ENCODE data around the gene INPP5F.
"Not testable (repeated sequence)": the region's sequence is repeated elsewhere in the genome, so short reads cannot be mapped to it uniquely, and the experiment has no call there.

The INPP5F gene

GRCh38 chr10:119707331-119707730, 18.5 kb upstream of the INPP5F start:
- DNase-seq (ENCODE audit: low read depth in 2 of 2) = peak in 1 of 2 donors; percentile 48

DNA sequence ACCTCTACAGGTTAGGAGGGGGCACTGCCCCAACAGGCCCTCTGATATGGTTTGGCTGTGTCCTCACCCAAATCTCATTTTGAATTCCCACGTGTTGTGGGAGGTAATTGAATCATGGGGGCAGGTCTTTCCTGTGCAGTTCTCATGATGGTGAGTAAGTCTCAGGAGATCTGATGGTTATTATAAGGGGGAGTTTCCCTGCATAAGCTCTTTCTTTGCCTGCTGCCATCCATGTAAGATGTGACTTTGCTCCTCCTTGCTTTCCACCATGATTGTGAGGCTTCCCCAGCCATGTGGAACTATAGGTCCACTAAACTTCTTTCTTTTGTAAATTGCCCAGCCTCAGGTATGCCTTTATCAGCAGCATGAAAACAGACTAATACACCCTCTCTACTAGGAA, 14.9 kb upstream of the INPP5F start:
- DNase-seq (ENCODE audit: low read depth in 2 of 2) = not testable (repeated sequence)

DNA sequence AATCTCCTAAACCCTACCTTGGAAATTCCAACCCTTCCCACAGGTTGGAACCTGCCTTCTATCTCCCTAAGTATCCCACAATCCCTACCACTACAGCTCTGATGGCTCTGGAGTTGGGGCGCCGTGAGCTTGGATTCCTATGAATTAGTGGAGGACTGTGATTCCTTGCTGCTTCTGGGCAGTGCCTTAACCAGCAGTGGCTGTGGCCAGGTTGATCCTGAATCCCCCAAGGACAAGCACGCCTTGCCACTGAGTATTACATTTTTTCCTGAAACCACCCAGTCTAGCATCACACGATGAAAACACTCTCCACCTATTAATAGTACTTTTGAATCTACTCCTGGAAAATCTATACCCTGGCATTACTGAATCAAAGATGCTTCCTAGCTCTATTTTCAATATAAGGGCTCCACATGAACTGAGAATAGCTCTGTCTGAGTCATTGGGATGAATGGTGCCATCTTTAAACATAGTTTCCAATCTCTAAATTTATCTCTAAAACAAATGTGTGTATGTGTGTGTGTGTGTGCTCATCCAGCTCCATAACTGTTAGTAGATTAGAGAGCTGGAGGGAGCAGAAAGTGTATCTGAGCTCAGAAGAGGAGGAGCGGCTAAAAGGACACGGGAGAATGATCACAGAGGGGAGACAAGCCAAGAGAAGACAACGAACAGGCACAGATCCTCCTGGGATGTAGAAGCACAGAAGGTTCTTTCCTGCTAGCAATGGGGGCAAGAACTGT, 11.9 kb upstream of the INPP5F start:
- DNase-seq (ENCODE audit: low read depth in 2 of 2) = no peak

GRCh38 chr10:119714484-119714816, 11.4 kb upstream of the INPP5F start:
- DNase-seq (ENCODE audit: low read depth in 2 of 2) = no peak

DNA sequence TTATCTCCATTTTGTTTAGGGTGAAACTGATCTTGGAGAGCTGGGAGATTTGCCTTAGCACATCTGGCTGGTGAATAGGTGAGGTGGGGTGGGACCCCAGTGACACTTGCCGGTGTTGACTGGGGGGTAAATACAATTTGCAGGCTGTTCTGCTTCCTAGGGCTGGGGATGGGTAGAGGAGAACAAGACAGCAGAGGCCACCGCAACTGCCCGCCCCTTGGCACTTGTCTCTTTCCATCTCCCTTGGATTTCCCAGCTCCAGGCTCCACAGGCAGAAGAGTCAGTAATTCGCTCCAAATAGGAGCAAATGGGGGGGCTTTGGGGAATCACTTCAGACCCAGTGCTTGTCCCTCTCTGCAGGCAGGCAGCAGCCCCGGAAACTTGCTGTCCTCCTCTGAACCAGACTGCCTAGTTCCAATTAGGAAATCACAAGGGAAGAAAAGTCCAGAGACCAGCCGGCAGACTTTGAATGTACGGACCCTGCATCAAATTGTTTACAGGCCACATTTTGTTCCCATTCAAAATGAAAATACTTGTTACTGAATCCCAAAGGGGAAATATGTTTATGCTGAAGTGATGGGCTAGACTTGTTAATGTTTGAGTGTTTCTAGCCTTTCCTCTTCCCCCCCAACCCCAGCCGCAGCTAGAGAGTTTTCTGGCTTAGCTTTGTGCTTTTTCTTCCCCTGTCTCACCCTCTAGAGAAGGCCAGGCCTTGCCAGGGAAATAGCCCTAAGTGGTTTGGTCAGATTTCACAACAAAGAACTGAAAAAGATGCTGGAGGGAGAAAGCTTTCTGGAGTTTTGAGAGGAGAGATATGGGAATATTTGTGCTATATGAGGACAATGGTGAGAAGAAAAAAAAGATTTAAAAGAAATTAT, 10.0 kb upstream of the INPP5F start:
- no peak for DNase-seq (ENCODE audit: low read depth in 2 of 2)

DNA sequence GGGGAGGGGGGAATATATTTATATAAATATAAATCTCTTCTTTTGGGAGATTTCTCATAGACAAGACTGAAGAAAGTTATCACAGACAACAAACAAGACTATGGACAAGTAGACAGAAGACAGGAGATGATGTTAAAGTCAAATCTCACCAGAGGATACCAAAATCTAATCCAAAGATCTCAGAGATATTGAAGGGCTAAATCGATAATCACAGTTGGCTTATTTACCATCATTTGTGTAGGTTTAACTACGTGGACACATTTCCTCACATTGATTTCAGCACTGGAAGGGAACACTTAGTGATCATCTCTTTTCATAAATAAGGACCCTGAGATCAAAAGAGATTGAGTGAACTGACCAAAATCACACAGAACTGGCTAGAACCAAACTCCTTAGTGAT, 2.7 kb upstream of the INPP5F start:
- DNase-seq (ENCODE audit: low read depth in 2 of 2) = no peak

- DNase-seq (ENCODE audit: low read depth in 2 of 2) = no peak
Observed at GRCh38 chr10:119723624-119724023, 2.2 kb upstream of the INPP5F start.

GRCh38 chr10:119724593-119725516, 995 bp upstream of the INPP5F start:
- DNase-seq (ENCODE audit: low read depth in 2 of 2) = no peak

DNA sequence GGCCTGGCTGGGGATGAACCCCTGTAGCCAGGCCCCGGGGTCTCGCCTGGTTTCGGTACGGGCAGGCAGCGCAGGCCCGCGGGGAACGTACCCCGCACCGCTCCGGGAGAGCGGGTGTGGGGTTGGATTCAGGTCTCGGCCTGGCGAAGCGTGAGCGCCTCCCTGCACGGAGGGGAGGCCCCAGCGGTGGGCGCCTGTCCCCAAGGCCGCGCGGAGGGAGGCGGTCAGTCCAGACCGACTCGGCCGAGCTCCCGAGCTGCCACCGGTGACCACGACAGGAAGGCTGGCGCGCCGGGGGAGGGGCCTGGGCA, 378 bp upstream of the INPP5F start:
- no peak for DNase-seq (ENCODE audit: low read depth in 2 of 2)

- no peak for DNase-seq (ENCODE audit: low read depth in 2 of 2)
Observed at GRCh38 chr10:119726676-119727261, 919 bp downstream of the INPP5F start.

- DNase-seq (ENCODE audit: low read depth in 2 of 2) = no peak
Observed at GRCh38 chr10:119728172-119728800, 2.4 kb downstream of the INPP5F start.

- no peak for DNase-seq (ENCODE audit: low read depth in 2 of 2)
Observed at GRCh38 chr10:119734396-119735332, 8.8 kb downstream of the INPP5F start.

GRCh38 chr10:119735451-119735850, 9.6 kb downstream of the INPP5F start:
- DNase-seq (ENCODE audit: low read depth in 2 of 2) = no peak

DNA sequence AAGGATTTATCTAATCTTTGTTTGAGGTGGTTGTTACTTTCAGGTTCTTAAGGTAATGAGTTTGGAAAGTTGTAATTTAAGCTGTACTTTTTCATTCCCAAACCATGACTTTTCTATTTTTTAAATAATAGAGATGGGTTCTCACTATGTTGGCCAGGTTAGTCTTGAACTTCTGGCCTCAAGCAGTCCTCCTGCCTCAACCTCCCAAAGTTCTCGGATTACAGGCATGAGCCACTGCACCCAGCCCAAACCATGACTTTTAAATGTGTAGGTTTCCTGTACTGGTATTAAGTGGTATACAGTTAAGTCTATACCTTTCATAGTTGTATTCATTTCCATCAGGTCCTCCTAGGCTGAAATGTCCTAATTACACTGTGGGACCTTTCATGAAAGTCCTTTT, 10.4 kb downstream of the INPP5F start:
- DNase-seq (ENCODE audit: low read depth in 2 of 2) = no peak

GRCh38 chr10:119737039-119737663, 11.3 kb downstream of the INPP5F start:
- no peak for DNase-seq (ENCODE audit: low read depth in 2 of 2)

DNA sequence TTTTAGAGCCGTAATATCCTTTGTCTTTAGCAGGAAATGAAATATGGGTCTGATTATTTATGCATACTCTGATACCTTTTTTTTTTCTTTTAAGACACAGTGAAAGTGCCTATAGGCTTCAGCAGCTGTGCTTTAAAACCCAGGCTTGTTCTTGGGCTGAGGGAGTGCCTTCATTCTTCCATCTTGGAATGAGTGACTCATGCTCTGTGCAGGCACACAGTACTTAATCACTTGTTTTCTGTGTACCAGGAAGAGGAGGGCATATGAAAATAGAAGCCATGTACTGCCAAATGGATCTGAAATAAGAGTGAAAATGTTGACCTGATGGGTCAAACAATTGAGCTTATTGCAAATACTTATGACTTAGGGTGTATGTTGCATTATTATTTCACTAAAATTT, 12.0 kb downstream of the INPP5F start:
- DNase-seq (ENCODE audit: low read depth in 2 of 2) = no peak

DNA sequence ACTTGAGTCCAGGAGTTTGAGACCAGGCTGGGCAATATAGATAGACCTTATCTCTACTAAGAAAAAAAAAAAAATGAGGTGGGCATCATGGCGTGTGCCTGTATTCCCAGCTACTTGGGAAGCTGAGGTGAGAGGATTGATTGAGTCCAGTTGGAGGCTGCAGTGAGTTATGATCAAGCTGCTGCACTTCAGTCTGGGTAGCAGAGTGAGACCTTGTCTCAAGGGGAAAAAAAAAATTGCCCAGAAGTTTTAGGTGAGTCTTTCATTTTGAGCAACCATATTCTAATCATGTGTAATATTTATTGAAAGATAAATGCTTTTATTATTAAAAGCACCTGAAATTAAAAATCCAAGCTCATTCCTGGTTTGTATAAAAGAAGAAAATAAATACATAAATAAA, 13.1 kb downstream of the INPP5F start:
- DNase-seq (ENCODE audit: low read depth in 2 of 2) = no peak

DNA sequence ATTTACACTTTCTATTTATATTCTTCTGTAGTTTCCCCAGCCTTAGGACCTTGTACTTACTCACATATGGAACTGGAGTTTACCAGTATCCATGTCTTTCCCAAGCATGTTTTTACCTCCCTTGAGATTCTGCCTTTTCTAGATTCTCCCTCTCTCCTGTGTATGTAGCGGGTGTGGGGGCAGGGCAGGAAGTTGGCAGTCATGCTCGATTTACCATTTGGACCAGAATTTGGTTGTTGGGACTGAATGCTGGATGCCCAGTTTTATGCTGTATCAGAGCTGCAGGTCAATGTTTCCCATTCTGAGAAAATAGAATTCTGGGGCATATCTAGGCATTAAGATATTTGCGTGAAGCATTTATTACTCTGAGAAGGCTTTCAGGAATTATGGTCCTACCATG, 14.2 kb downstream of the INPP5F start:
- DNase-seq (ENCODE audit: low read depth in 2 of 2) = no peak

DNA sequence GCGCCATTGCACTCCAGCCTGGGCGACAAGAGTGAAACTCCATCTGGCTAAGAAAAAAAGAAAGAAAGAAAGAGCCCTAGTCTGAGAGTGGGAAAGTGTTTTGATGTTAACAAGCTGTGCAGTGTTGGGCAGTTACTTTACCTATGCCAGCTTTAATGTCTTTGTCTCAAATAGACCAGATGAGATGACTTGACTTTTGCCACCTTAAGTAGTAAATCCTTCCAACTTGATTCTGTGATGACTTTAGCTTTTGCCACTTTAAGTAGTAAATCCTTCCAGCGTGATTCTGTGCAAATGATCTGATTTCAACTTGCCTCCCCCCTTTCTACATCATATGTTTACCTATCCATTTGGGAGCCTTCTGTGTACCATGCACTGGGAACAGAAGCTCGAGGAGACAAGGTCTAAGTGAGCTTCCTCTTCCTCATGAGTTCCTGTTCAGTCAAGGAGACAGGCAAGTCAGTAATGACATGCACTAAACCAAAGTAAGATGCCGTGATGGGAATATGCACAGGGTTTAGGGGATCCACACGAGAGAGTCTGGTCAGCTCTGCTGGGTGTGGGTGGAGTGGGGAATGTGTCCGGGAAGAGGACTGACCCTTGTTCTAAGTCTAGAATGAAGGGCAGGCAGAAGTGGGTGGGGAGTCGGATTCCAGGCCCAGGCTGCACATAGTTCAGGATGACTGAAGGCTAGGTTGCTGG, 17.2 kb downstream of the INPP5F start:
- DNase-seq (ENCODE audit: low read depth in 2 of 2) = no peak

Measured in stimulated activated CD4-positive, alpha-beta T cell treated with anti-CD3 and anti-CD28 coated beads, Interleukin-15, amount 100 ng/mL, for 48 hours (primary cell).